ENCODE measurements around the gene FAS. TPM values are rescaled to one million over a fixed set of nuclear protein-coding genes. Genes with fewer than 3 reads are reported as not detected.

The FAS gene
- total RNA-seq, 3 donors from 2014 or later (not counting 1 experiment from before 2014, with no cell fraction given) = 17.3 to 29.9 (median 26.5) TPM

GRCh38 chr10:88964360-88964759 is 26.2 kb upstream of the FAS start:
- Mint-ChIP-seq H3K27ac (no peak overlapping the region), H3K4me1 (peaks cover 16 to 23% of the 10 kb centered on the region in 2 donors), H3K36me3 (no peaks in the 10 kb centered on the region), H3K4me3 (no peak overlapping the region), H3K9me3 (no peaks in the 10 kb centered on the region), H3K27me3 (ENCODE audit: low read depth in 2 of 2) (no peaks in the 10 kb centered on the region)
- H3K4me1 ChIP-seq (ENCODE audit: control insufficient read depth, insufficient read depth, low read length) = peaks cover 2% of the 10 kb centered on the region
- no peak for TF ChIP-seq CTCF (IDR thresholded peaks at IDR 0.05)
- no CpG with 5 or more reads among the region's 1 CpG for WGBS (ENCODE audit: insufficient coverage)
- H3K36me3 ChIP-seq (ENCODE audit: control insufficient read depth, insufficient read depth, low read length) = no peaks in the 10 kb centered on the region
- H3K27me3 ChIP-seq (ENCODE audit: control insufficient read depth, insufficient read depth, low read length) = no peaks in the 10 kb centered on the region
- no peaks in the 10 kb centered on the region for H3K9me3 ChIP-seq (ENCODE audit: control insufficient read depth, insufficient read depth, low read length)
- no peak for ATAC-seq
- H3K27ac ChIP-seq (ENCODE audit: low read length) = no peak overlapping the region
- no peak for DNase-seq
- intact Hi-C loops (cut with micrococcal nuclease) = no loop called here
- no peak overlapping the region for H3K4me3 ChIP-seq (ENCODE audit: low read length)

GRCh38 chr10:88964869-88965415 is 25.7 kb upstream of the FAS start:
- no peak for DNase-seq
- Mint-ChIP-seq H3K27ac (no peak overlapping the region), H3K27me3 (ENCODE audit: low read depth in 2 of 2) (no peaks in the 10 kb centered on the region), H3K36me3 (no peaks in the 10 kb centered on the region), H3K4me3 (no peak overlapping the region), H3K4me1 (peaks cover 16 to 23% of the 10 kb centered on the region in 2 donors), H3K9me3 (no peaks in the 10 kb centered on the region)
- no peak overlapping the region for H3K4me3 ChIP-seq (ENCODE audit: low read length)
- H3K27ac ChIP-seq (ENCODE audit: low read length) = no peak overlapping the region
- WGBS (ENCODE audit: insufficient coverage) = 83% methylated on average over 3 of the region's 3 CpGs
- H3K36me3 ChIP-seq (ENCODE audit: control insufficient read depth, insufficient read depth, low read length) = no peaks in the 10 kb centered on the region
- TF ChIP-seq CTCF (IDR thresholded peaks at IDR 0.05) = no peak
- intact Hi-C loops (cut with micrococcal nuclease) = no loop called here
- ATAC-seq = no peak
- H3K4me1 ChIP-seq (ENCODE audit: control insufficient read depth, insufficient read depth, low read length) = peaks cover 2% of the 10 kb centered on the region
- H3K27me3 ChIP-seq (ENCODE audit: control insufficient read depth, insufficient read depth, low read length) = no peaks in the 10 kb centered on the region
- H3K9me3 ChIP-seq (ENCODE audit: control insufficient read depth, insufficient read depth, low read length) = no peaks in the 10 kb centered on the region

GRCh38 chr10:88966797-88967196 is 23.8 kb upstream of the FAS start:
- Mint-ChIP-seq H3K27ac (no peak overlapping the region), H3K27me3 (ENCODE audit: low read depth in 2 of 2) (no peaks in the 10 kb centered on the region), H3K4me1 (peaks cover 7 to 11% of the 10 kb centered on the region in 2 donors), H3K36me3 (no peaks in the 10 kb centered on the region), H3K9me3 (no peaks in the 10 kb centered on the region), H3K4me3 (no peak overlapping the region)
- 87% methylated on average over 3 of the region's 3 CpGs for WGBS (ENCODE audit: insufficient coverage)
- no peaks in the 10 kb centered on the region for H3K36me3 ChIP-seq (ENCODE audit: control insufficient read depth, insufficient read depth, low read length)
- TF ChIP-seq CTCF (IDR thresholded peaks at IDR 0.05) = no peak
- no peaks in the 10 kb centered on the region for H3K9me3 ChIP-seq (ENCODE audit: control insufficient read depth, insufficient read depth, low read length)
- no peaks in the 10 kb centered on the region for H3K27me3 ChIP-seq (ENCODE audit: control insufficient read depth, insufficient read depth, low read length)
- no peak overlapping the region for H3K27ac ChIP-seq (ENCODE audit: low read length)
- no peak for DNase-seq
- intact Hi-C loops (cut with micrococcal nuclease) = no loop called here
- no peak for ATAC-seq
- H3K4me3 ChIP-seq (ENCODE audit: low read length) = no peak overlapping the region
- peaks cover 2% of the 10 kb centered on the region for H3K4me1 ChIP-seq (ENCODE audit: control insufficient read depth, insufficient read depth, low read length)

- Mint-ChIP-seq H3K27ac (no peak overlapping the region), H3K9me3 (no peaks in the 10 kb centered on the region), H3K27me3 (ENCODE audit: low read depth in 2 of 2) (no peaks in the 10 kb centered on the region), H3K36me3 (no peaks in the 10 kb centered on the region), H3K4me1 (no peaks in the 10 kb centered on the region), H3K4me3 (no peak overlapping the region)
- Histone ChIP-seq H3K4me3 (ENCODE audit: low read length) (no peak overlapping the region), H3K27me3 (ENCODE audit: control insufficient read depth, insufficient read depth, low read length) (no peaks in the 10 kb centered on the region), H3K4me1 (ENCODE audit: control insufficient read depth, insufficient read depth, low read length) (no peaks in the 10 kb centered on the region), H3K9me3 (ENCODE audit: control insufficient read depth, insufficient read depth, low read length) (no peaks in the 10 kb centered on the region), H3K27ac (ENCODE audit: low read length) (no peak overlapping the region), H3K36me3 (ENCODE audit: control insufficient read depth, insufficient read depth, low read length) (no peaks in the 10 kb centered on the region)
- WGBS (ENCODE audit: insufficient coverage) = 95% methylated on average over 2 of the region's 2 CpGs
- no peak for TF ChIP-seq CTCF (IDR thresholded peaks at IDR 0.05)
- no peak for DNase-seq
- intact Hi-C loops (cut with micrococcal nuclease) = no loop called here
- no peak for ATAC-seq
These were observed 22.2 kb upstream of the FAS start for GRCh38 chr10:88968391-88968790.

All from natural killer cell (primary cell).